ENCODE results near the gene KCNJ1.
A peak's percentile ranks its signal among the peaks of the same experiment; 100 is the strongest.

The KCNJ1 gene

GRCh38 chr11:128901653-128902514, 34.8 kb upstream of the KCNJ1 start:
- no peak for DNase-seq (ENCODE audit: low spot score)

DNA sequence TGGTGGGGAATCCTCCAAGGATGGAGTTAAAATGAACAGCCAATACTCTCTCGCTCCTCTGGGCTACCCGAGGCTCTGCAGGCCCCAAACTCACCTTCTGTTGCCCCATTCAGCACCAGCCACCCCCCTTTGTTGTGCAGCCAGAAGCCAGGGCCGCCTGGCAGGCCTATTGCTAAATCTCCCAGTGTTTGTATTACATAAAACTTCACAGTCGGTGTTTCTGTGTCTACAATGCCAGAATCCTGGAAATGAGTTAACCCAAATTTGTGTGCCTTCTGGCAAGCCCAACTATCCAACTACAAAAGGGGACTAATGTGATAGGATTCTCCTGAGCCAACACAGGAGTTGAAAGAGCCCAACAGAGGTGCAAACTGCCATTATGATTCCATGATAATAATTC, 33.4 kb upstream of the KCNJ1 start:
- no peak for DNase-seq (ENCODE audit: low spot score)

DNA sequence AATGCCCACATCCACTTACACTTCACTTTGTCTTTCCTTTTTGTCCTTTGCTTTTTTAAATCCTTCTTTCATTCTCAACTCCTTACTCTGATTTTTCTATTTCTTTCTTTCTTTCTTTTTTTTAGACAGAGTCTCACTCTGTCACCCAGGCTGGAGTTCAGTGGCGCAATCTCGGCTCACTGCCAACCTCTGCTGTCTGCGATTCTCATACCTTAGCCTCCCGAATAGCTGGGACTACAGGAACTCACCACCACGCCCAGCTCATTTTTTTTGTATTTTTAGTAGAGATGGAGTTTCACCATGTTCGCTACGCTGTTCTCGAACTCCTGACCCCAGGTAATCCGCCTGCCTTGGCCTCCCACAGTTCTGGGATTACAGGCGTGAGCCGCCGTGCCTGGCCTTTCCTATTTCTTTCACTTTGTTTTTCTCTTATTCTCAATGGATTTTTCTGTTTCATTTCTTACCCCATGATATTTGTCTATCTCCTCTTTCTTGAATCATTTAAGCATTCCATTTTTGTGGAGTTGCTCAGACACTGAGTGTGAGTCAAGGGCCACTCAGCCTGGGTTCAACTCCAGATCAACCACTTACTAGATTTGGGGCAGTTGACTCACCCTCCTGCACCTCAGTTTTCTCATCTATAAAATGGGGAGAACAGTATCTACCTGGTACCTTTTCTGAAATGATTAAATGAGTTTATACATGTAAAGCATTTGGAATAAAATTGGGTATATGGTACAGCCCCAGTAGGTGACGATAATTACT, 31.7 kb upstream of the KCNJ1 start:
- DNase-seq (ENCODE audit: low spot score), result no peak

GRCh38 chr11:128897826-128898225, 30.7 kb upstream of the KCNJ1 start:
- no peak for DNase-seq (ENCODE audit: low spot score)

DNA sequence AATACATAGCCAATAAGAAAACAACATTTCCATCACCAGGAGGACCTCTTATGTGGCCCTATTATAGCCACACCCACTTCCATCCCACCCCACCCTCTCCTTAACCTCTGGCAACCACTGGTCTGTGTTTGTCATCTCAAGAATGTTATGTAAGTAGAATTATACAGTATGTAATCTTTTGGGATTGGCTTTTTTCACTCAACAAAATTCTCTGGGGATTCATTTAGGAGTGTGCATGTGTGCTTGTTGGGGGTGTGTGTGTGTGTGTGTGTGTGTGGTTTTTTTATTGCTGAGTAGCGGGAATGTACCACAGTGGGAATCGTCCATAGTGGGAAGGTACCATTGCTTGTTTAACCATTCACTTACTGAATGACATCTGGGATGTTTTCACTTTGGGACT, 29.3 kb upstream of the KCNJ1 start:
- DNase-seq (ENCODE audit: low spot score), result no peak

DNA sequence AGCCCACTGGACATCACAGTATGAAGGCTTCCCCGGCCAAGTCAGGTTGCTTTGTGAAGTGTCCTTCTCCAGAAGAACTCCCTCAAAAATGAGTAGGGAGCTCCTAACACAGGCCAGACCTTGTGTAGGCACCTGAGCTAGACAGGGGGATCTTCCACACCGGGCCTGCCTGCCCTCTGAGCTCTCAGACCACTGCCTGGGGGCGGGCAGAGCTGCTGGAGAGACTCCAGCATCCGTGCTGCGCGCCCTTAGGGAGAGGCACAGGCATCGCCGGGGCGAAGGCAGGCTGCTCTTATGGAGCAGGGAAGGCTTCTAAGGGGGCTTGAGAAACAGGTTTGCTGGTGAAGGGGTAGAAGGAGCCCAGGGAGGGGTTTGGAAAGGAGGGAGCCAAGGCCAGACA, 28.4 kb upstream of the KCNJ1 start:
- DNase-seq (ENCODE audit: low spot score), result no peak

DNA sequence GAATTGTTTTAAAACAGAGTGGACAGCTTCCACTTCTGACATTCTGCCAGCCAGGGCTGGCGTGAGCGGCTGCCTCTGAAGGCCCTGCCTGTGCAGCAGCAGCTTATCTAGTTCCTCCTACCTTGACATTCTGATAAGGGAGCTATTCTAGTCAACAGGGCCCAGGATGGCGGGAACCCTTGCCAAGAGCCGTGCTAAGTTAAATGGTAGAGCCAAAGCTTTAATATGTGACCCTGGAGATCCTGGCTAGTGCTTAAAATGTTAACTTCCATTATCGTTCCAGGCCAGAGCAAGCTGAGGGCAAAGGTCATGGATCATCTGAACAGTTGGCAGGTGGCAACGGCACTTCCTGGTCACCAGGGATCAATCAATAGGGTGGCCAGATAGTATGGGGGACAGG, 27.6 kb upstream of the KCNJ1 start:
- no peak for DNase-seq (ENCODE audit: low spot score)

DNA sequence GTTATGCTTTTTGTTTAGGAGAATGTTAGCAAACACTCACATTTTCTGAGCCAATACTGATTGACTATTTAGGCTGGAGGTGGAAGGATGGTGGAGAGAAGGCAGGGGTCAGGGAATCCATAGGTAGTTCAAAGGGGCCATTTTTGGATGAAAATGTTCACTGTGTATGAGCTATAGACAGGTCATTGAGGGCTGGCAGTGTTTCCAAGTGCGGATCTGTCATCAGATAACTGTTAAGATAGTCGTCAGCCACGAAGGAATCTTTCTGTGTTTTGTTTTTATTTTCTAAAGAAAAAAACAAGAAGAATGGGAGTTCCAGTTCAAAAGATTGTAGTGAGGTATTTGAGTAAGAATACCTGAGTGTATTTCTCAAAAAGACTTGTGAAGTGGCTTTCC, 27.2 kb upstream of the KCNJ1 start:
- no peak for DNase-seq (ENCODE audit: low spot score)

DNA sequence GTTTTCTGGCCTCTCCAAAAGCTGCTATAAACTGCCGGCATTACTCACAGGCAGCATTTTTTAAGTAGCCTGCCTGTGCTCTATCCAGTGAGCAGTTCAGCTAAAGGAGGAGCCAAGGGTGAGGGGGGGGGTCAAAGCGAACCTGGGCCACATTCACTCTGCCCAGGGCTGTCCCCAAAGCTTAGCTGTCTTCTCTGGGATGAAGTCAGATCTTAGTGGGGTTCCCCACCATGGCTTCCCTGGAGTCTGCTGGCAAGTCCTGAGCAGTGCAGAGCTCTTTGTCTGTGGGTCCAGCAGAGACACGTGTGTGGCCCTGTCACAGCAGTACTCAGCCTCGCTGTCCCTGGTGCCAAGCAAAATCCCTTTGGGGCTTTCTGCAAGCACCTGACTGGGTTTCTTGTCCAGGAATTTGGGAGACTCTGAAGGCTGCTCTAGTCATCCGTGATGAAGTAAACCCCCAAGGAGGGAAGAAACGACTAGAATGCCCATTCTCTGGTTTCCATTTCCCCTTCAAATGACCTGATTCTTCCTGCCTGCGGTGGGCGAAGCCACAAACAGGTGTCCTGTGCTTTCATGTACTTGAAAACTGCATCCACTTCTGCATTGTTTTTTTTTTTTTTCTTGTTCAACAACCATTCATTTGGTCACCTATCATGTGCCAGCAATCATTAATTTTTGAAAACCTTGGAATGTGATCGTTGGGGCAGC, 26.6 kb upstream of the KCNJ1 start:
- DNase-seq (ENCODE audit: low spot score), result no peak

- DNase-seq (ENCODE audit: low spot score), result no peak
These were observed 25.9 kb upstream of the KCNJ1 start for GRCh38 chr11:128892866-128893565.

DNA sequence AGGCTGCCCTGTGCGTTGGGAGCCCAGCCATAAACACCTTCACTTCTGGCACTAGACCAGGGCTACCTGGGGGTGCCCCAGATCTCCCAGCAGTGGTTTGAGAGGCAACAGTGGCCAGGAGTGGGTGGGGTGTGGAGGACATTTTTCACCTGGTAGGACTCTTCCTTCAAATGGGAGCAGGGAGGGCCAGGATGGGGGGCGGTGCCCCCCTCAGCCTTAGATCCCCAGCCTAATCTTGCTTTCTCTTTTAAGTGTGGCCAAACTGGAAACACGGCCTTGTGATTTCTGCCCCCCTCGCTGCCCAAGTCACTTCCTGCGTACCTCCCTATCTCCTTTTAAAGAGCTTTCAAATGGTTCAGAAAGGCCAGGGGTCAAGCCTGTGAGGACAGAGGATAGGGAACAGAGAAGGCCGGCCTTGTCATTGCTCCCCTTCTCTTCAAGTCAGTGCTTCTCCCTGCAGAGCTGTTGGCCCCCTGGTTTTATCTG, 24.9 kb upstream of the KCNJ1 start:
- no peak for DNase-seq (ENCODE audit: low spot score)

DNA sequence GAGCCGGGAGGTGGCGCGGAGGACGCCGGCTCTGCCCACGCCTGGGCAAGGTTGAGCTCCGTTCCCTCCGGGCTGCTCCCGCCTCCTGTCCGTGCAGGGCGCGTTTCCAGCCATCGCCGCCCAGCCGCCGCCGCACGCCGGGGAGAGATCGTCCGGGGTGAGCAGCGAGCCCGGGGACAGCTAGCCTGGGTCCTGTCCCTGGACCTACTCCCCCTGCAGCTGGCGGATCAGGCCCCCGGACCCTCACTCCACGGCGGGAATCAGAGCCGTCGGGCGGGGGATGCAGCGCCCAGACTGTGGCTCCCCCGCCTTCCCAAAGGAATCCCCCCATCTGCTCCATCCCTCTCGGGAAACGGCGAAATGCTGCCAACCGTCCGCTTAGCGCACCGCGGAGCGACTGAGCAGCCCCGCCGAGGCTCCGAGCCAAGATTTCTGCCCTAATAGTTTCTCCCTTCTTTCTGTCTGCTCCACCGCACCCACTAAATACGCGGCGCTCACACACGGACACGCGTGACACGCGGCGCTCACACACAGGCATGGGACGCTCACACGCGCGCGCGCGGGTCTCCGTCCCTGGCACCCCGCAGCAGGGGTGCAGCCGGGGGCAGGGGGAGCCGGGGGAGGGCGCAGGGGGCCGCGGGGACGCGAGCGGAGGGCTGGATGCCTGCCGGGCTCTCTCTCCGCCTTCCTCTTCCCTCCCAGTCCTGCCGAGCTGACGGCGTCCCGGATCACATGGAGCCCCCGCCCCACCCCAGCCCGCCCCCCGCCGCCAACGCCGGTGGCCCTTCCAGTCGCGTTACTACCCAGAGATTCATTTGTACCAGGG, 23.7 kb upstream of the KCNJ1 start, which contains the start of gene KCNJ5:
Gene KCNJ5 (plus strand): TSS at position 814 of the 826 bp plus-strand sequence. CDS start 19,918 bp downstream, outside the sequence.
- peak; percentile 41 for DNase-seq (ENCODE audit: low spot score)

DNA sequence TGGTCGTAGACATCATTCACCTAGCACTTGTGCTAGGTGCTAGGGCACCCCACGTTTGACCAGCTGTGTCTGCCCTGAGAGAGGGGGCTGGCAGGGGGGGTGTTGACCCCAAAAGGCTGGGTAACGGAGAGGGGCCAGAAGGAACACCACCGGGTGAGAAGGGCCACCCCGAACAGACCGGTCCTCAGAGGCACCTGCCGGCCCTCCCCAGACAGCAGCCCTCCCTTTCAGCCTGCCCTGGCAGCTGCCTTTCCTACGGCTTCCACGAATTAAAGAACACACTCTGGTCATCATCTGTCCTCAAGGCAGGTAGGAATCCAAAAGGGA, 23.1 kb upstream of the KCNJ1 start:
- no peak for DNase-seq (ENCODE audit: low spot score)

DNA sequence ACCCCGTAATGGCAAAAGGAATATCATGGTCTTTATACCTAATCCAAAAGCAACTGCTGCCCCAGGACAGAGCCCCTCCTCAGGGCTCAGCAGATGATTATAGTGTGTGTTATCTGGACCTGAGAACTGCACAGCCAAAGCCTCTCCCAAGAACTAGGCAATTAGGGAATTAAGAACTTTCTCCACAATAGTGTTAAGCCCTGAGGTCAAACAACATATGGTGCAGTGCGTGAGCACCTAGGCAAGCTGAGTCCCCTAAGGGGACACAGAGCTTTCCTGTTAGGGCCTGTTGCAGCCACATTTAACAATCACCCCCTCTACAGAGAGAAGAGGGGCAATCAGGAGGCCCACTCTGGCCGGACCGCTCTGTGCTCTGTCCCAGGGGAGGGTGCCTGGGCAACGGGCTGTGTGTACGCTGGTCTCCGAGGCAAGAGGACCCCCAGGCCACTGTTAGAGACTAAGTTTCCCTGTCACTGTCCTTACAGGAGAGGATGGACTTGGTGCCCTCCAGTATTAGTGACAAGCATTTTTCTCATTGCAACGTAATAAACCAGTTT, 22.6 kb upstream of the KCNJ1 start:
- no peak for DNase-seq (ENCODE audit: low spot score)

GRCh38 chr11:128888034-128888985, 21.2 kb upstream of the KCNJ1 start:
- no peak for DNase-seq (ENCODE audit: low spot score)

- no peak for DNase-seq (ENCODE audit: low spot score)
These were observed 19.5 kb upstream of the KCNJ1 start for GRCh38 chr11:128886406-128887124.

GRCh38 chr11:128884703-128885338, 17.7 kb upstream of the KCNJ1 start:
- DNase-seq (ENCODE audit: low spot score), result peak; percentile 54

DNA sequence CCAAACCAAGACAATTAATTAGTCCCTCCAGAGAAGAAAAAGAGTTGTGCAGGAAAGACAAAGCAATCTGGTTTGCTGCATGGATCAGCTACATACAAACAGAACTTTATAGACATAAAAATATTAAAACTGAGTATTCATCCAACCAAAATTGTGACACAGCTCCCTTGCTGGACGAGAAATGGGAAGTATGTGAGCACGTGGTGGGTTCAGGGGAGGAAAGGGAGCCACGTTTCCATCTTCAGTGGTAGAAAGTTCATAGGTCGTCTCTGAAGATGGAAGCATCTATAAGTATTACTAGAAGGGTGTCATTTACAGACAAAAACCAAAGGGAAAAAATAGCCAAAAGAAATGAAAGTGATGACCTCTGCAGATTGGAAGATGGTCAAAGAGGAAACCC, 17.0 kb upstream of the KCNJ1 start:
- DNase-seq (ENCODE audit: low spot score), result no peak
